Chondrocyte (in vitro differentiated cells): ENCODE results near the gene ITPK1. TPM values are rescaled to one million over a fixed set of nuclear protein-coding genes. Genes with fewer than 3 reads are reported as not detected.

ENCODE experiments used
- DNase-seq: peaks from one replicate; pipeline ENCODE4 v3.0.0; 2021; ENCODE audit warnings: mixed read lengths, low spot score
- H3K27ac Mint-ChIP-seq: one replicate; pipeline ENCODE4 v1.8.0; 2021; ENCODE audit warnings: mild to moderate bottlenecking, moderate library complexity, mixed read lengths; ENCODE audit not compliant: unreplicated experiment
- H3K27me3 Mint-ChIP-seq: 2 replicates; pipeline ENCODE4 v1.8.0; 2021; ENCODE audit warnings: low read depth, mixed read lengths
- H3K36me3 Mint-ChIP-seq: 2 replicates; pipeline ENCODE4 v1.8.0; 2021; ENCODE audit warnings: low read depth, mixed read lengths
- H3K4me1 Mint-ChIP-seq: 2 replicates; pipeline ENCODE4 v1.8.0; 2021; ENCODE audit warnings: low read depth, mild to moderate bottlenecking, mixed read lengths
- H3K4me3 Mint-ChIP-seq: one replicate; pipeline ENCODE4 v1.8.0; 2021; ENCODE audit warnings: mild to moderate bottlenecking, moderate library complexity, mixed read lengths; ENCODE audit not compliant: unreplicated experiment
- H3K9me3 Mint-ChIP-seq: 2 replicates; pipeline ENCODE4 v1.8.0; 2021; ENCODE audit warnings: low read depth, mixed read lengths
- total RNA-seq: library from RNA; stranded (reverse); gene quantifications from 3 replicates; pipeline ENCODE4 v1.2.1, GENCODE V29; 2021
- TF ChIP-seq, protein P1 (sequence below): fragments of 200-600 bp; sonication (generic); IDR thresholded peaks from 2 replicates; pipeline ENCODE4 v1.5.0; 2021; ENCODE audit warnings: antibody characterized with exemption, mild to moderate bottlenecking, moderate library complexity

ITPK1 gene
- total RNA-seq, 1 donor from 2014 or later = 27.7 TPM

- Mint-ChIP-seq H3K9me3 (no peaks in the 10 kb centered on the region), H3K27ac (no peak overlapping the region), H3K4me3 (no peak overlapping the region), H3K36me3 (no peaks in the 10 kb centered on the region), H3K4me1 (peaks cover 46% of the 10 kb centered on the region), H3K27me3 (no peaks in the 10 kb centered on the region)
- no peak for DNase-seq
- TF ChIP-seq, protein P1, sequence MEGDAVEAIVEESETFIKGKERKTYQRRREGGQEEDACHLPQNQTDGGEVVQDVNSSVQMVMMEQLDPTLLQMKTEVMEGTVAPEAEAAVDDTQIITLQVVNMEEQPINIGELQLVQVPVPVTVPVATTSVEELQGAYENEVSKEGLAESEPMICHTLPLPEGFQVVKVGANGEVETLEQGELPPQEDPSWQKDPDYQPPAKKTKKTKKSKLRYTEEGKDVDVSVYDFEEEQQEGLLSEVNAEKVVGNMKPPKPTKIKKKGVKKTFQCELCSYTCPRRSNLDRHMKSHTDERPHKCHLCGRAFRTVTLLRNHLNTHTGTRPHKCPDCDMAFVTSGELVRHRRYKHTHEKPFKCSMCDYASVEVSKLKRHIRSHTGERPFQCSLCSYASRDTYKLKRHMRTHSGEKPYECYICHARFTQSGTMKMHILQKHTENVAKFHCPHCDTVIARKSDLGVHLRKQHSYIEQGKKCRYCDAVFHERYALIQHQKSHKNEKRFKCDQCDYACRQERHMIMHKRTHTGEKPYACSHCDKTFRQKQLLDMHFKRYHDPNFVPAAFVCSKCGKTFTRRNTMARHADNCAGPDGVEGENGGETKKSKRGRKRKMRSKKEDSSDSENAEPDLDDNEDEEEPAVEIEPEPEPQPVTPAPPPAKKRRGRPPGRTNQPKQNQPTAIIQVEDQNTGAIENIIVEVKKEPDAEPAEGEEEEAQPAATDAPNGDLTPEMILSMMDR = no peak
Observed at GRCh38 chr14:93031505-93032315, 84.0 kb downstream of the ITPK1 start.

- no peak overlapping the region for H3K4me3 Mint-ChIP-seq
- TF ChIP-seq, protein P1 = no peak
- no peaks in the 10 kb centered on the region for H3K27me3 Mint-ChIP-seq
- no peak overlapping the region for H3K27ac Mint-ChIP-seq
- DNase-seq = no peak
- no peaks in the 10 kb centered on the region for H3K36me3 Mint-ChIP-seq
- H3K4me1 Mint-ChIP-seq = peaks cover 36% of the 10 kb centered on the region
- no peaks in the 10 kb centered on the region for H3K9me3 Mint-ChIP-seq
Observed at GRCh38 chr14:93030761-93031160, 85.0 kb downstream of the ITPK1 start.

GRCh38 chr14:93029911-93030508, 85.7 kb downstream of the ITPK1 start:
- H3K27ac Mint-ChIP-seq = no peak overlapping the region

GRCh38 chr14:93029417-93029816, 86.3 kb downstream of the ITPK1 start:
- Mint-ChIP-seq H3K27ac (no peak overlapping the region), H3K4me3 (no peak overlapping the region), H3K36me3 (no peaks in the 10 kb centered on the region), H3K9me3 (no peaks in the 10 kb centered on the region), H3K4me1 (peaks cover 30% of the 10 kb centered on the region), H3K27me3 (no peaks in the 10 kb centered on the region)
- DNase-seq = no peak
- TF ChIP-seq, protein P1 = no peak

More at GRCh38 chr14:93029911-93030508, 85.7 kb downstream of the ITPK1 start:
- no peaks in the 10 kb centered on the region for H3K36me3 Mint-ChIP-seq
- H3K4me3 Mint-ChIP-seq = no peak overlapping the region
- H3K27me3 Mint-ChIP-seq = no peaks in the 10 kb centered on the region
- TF ChIP-seq, protein P1 = no peak
- no peaks in the 10 kb centered on the region for H3K9me3 Mint-ChIP-seq
- H3K4me1 Mint-ChIP-seq = peaks cover 33% of the 10 kb centered on the region
- DNase-seq = no peak

DNA sequence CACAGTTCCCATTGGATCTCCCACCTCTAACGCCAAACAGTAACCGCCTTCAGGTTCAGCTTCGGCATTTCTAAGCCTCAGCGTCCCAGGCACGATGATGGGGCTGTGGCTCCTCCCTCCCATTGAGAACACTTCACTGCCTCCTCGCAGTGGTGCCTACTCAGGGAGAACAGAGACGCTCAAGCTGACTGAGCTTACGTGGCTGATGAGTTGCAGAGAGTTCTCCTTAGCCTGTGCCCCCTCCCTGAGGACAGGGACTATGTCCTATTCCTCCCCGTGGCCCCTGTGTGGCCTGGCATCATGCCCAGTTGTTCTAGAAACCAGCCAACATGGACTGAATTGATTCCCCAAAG, 87.0 kb downstream of the ITPK1 start:
- no peak for DNase-seq
- no peaks in the 10 kb centered on the region for H3K36me3 Mint-ChIP-seq
- H3K4me3 Mint-ChIP-seq = no peak overlapping the region
- H3K9me3 Mint-ChIP-seq = no peaks in the 10 kb centered on the region
- H3K4me1 Mint-ChIP-seq = peaks cover 26% of the 10 kb centered on the region
- H3K27ac Mint-ChIP-seq = no peak overlapping the region
- TF ChIP-seq, protein P1 = no peak
- H3K27me3 Mint-ChIP-seq = no peaks in the 10 kb centered on the region
